Activated B cell treated with CpG ODN at 0.5 μM for 24 hours (primary cell): Measurements from ENCODE around the gene TM2D3. TPM values are rescaled to one million over a fixed set of nuclear protein-coding genes. Genes with fewer than 3 reads are reported as not detected.
A peak's percentile ranks its signal among the peaks of the same experiment; 100 is the strongest.

Source experiments
- ATAC-seq: fragments of 200-7000 bp; cut with Tn5 transposase; one replicate; pipeline ENCODE4 v1.10.0; 2021; ENCODE audit warnings: low read depth, mild to moderate bottlenecking, moderate library complexity
- CTCF ChIA-PET: fragments of 350-600 bp; sonication (Branson Sonifier 250); formaldehyde crosslinking; loops from one replicate; lab custom pipeline; 2021; ENCODE audit warnings: antibody characterized with exemption; lab: Charles Lee
- POLR2A ChIA-PET: fragments of 350-600 bp; sonication (Branson Sonifier 250); formaldehyde crosslinking; loops from one replicate; lab custom pipeline; 2021; ENCODE audit warnings: antibody characterized with exemption; lab: Charles Lee
- DNase-seq: peaks from one replicate; pipeline ENCODE4 v3.0.0; 2022
- H3K27ac Mint-ChIP-seq: one replicate; pipeline ENCODE4 v1.8.0; 2020; ENCODE audit warnings: mixed read lengths
- H3K27me3 Mint-ChIP-seq: one replicate; pipeline ENCODE4 v1.8.0; 2021; ENCODE audit warnings: mixed read lengths
- H3K36me3 Mint-ChIP-seq: one replicate; pipeline ENCODE4 v1.8.0; 2021; ENCODE audit warnings: low read depth, mixed read lengths
- H3K4me1 Mint-ChIP-seq: one replicate; pipeline ENCODE4 v1.8.0; 2021; ENCODE audit warnings: mixed read lengths
- H3K4me3 Mint-ChIP-seq: one replicate; pipeline ENCODE4 v1.8.0; 2020; ENCODE audit warnings: mild to moderate bottlenecking, mixed read lengths
- H3K9me3 Mint-ChIP-seq: one replicate; pipeline ENCODE4 v1.8.0; 2020; ENCODE audit warnings: mixed read lengths
- intact Hi-C: fragments of 100-400 bp; cut with micrococcal nuclease; formaldehyde crosslinking; loops from one replicate; pipeline ENCODE4 v1.15.1; 2024
- total RNA-seq: library from RNA; stranded (reverse); gene quantifications from 2 replicates; pipeline ENCODE4 v1.2.3, GENCODE V29; 2022
- TF ChIP-seq, protein P1 (sequence below): fragments of 200-600 bp; IDR thresholded peaks from one replicate; pipeline ENCODE4 v1.8.0; 2022; ENCODE audit warnings: antibody characterized with exemption, mild to moderate bottlenecking

TM2D3 gene, protein sequence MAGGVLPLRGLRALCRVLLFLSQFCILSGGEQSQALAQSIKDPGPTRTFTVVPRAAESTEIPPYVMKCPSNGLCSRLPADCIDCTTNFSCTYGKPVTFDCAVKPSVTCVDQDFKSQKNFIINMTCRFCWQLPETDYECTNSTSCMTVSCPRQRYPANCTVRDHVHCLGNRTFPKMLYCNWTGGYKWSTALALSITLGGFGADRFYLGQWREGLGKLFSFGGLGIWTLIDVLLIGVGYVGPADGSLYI
- 45.8 and 49.9 TPM in 2 replicates for total RNA-seq

DNA sequence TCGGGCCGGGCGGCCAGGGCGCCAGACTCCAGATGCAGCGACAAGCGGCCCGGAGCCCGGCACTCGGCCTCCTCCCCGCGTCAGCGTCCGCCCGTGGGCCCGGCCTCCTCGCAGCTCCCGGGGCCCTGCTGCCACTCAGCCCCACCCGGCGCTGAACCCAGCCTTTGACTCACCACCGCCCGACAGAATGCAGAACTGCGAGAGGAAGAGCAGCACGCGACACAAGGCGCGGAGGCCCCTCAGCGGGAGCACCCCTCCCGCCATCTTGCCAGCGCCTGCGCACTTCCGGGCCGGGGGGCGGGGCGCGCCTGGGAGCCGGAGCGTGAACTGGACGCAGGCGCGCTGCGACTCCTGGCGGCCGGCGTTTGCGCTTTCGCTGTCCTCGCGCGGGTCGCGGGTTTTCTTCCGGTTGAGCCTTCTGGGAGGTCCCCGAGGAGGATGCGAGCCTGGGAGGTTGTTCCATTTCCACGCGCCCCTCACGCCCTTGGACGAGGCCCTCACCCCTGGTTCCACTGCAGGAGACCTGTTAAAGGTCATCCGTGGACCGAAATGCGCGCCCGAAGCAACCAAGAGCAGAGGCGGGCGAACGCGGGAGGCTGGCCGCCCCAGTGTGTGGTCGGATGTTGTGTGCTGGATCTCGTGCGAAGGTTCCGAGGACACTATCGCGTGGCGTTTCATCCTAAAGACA is at the start of gene TM2D3:
Gene TM2D3 (minus strand): TSS at position 284 of the 688 bp plus-strand sequence. CDS start 20 bp downstream, at position 264.
- TF ChIP-seq, protein P1, sequence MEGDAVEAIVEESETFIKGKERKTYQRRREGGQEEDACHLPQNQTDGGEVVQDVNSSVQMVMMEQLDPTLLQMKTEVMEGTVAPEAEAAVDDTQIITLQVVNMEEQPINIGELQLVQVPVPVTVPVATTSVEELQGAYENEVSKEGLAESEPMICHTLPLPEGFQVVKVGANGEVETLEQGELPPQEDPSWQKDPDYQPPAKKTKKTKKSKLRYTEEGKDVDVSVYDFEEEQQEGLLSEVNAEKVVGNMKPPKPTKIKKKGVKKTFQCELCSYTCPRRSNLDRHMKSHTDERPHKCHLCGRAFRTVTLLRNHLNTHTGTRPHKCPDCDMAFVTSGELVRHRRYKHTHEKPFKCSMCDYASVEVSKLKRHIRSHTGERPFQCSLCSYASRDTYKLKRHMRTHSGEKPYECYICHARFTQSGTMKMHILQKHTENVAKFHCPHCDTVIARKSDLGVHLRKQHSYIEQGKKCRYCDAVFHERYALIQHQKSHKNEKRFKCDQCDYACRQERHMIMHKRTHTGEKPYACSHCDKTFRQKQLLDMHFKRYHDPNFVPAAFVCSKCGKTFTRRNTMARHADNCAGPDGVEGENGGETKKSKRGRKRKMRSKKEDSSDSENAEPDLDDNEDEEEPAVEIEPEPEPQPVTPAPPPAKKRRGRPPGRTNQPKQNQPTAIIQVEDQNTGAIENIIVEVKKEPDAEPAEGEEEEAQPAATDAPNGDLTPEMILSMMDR = no peak
- ChIA-PET POLR2A (interaction anchor here (0.7 to 4.3 kb wide), 6 partner anchors 11 to 400 kb away, joined by 3 to 29 read pairs (median 6); partner anchors contain the start of genes CHSY1, SNRPA1 and TARS3), CTCF (interaction anchor here (1.0 kb wide), 1 partner anchor 10 kb away, joined by 4 read pairs; no protein-coding TSS in a partner anchor)
- no peaks in the 10 kb centered on the region for H3K9me3 Mint-ChIP-seq
- no peaks in the 10 kb centered on the region for H3K27me3 Mint-ChIP-seq
- peak within 1 kb of the TSS; percentile 95 for H3K27ac Mint-ChIP-seq
- ATAC-seq (peak; percentile 87), DNase-seq (peak; percentile 99)
- peak within 1 kb of the TSS; percentile 92 for H3K4me3 Mint-ChIP-seq
- peaks cover 46% of the 10 kb centered on the region for H3K4me1 Mint-ChIP-seq
- intact Hi-C loops = loop anchor here (1.0 to 5.0 kb wide), 6 partner anchors 72 to 1050 kb away; partner anchors contain the start of genes ASB7, CHSY1, LINS1 and LRRK1
- peaks cover 22% of the 10 kb centered on the region for H3K36me3 Mint-ChIP-seq

DNA sequence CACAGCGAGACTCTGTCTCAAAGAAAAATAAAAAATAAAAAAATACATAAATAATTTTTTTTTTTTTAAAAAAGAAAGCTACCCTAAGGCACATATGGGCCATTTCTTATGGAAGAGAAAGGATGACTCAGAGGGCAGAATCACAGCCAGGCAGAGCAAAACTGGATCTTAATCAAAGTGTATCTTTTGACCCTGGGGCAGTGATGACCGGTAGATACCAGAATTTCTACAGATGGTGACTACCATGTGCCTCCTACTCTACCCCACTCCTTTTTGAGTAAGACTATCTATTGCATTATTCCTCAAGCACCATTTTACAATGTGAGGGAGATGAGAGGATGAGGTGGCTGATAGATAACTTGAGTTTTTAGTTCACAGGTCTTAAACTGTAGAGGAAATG is 46.1 kb upstream of the TM2D3 start:
- no peaks in the 10 kb centered on the region for H3K27me3 Mint-ChIP-seq
- peaks cover 35% of the 10 kb centered on the region for H3K4me1 Mint-ChIP-seq
- intact Hi-C loops = no loop called here
- DNase-seq (no peak), ATAC-seq (no peak)
- H3K27ac Mint-ChIP-seq = no peak overlapping the region
- TF ChIP-seq, protein P1 = no peak
- H3K9me3 Mint-ChIP-seq = no peaks in the 10 kb centered on the region
- POLR2A ChIA-PET = no interaction called here
- CTCF ChIA-PET = interaction anchor here (0.6 kb wide), 1 partner anchor 19 kb away, joined by 3 read pairs; no protein-coding TSS in a partner anchor
- H3K36me3 Mint-ChIP-seq = peaks cover 84% of the 10 kb centered on the region
- no peak overlapping the region for H3K4me3 Mint-ChIP-seq

DNA sequence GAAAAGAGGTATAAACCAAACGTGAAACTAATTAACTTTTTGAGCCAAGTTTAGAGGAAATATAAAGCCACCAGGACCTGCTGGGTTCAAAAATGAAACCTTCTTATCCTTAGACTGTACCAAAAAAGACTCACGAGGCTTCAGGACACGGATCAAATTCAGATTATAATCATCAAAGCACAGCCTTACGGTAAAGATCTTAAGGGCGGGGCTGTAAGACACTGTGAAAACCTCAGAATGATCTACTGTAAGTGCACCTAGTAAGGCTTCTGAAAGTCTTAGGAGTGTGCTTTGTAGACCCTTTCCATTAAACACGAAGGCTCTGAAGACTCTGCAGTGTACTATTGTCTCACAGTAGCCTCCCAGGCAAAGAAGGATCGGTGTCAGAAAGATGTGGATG is 45.3 kb upstream of the TM2D3 start:
- Mint-ChIP-seq H3K27me3 (no peaks in the 10 kb centered on the region), H3K27ac (no peak overlapping the region), H3K4me3 (no peak overlapping the region), H3K4me1 (peaks cover 38% of the 10 kb centered on the region), H3K9me3 (no peaks in the 10 kb centered on the region), H3K36me3 (peaks cover 86% of the 10 kb centered on the region)
- ATAC-seq = no peak
- no peak for DNase-seq
- POLR2A ChIA-PET = no interaction called here
- intact Hi-C loops = no loop called here
- TF ChIP-seq, protein P1 = no peak
- CTCF ChIA-PET = interaction anchor here (0.6 kb wide), 1 partner anchor 18 kb away, joined by 3 read pairs; no protein-coding TSS in a partner anchor

DNA sequence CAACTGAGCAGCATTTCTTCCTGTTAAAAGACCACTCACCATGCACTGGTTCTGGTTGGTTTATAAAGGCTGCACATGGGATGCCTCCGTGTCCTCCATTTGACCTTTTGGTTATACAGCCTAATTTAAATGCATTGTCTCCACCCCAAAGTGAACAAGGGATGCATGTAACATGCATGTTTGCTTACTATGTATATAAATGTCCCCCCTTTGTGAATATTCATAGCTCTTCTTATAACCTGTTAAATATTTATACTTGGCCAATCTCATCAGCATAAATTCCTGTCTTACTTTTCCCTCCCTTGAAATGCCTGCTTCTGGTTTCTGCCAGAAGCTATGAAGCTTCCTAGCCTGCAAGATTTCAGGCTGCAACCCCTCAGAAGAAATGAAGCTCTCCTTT is 44.6 kb upstream of the TM2D3 start:
- H3K4me3 Mint-ChIP-seq = no peak overlapping the region
- intact Hi-C loops = no loop called here
- ATAC-seq (no peak), DNase-seq (no peak)
- POLR2A ChIA-PET = no interaction called here
- peaks cover 82% of the 10 kb centered on the region for H3K36me3 Mint-ChIP-seq
- H3K9me3 Mint-ChIP-seq = no peaks in the 10 kb centered on the region
- no peaks in the 10 kb centered on the region for H3K27me3 Mint-ChIP-seq
- CTCF ChIA-PET = no interaction called here
- peaks cover 31% of the 10 kb centered on the region for H3K4me1 Mint-ChIP-seq
- no peak overlapping the region for H3K27ac Mint-ChIP-seq
- TF ChIP-seq, protein P1 = no peak

DNA sequence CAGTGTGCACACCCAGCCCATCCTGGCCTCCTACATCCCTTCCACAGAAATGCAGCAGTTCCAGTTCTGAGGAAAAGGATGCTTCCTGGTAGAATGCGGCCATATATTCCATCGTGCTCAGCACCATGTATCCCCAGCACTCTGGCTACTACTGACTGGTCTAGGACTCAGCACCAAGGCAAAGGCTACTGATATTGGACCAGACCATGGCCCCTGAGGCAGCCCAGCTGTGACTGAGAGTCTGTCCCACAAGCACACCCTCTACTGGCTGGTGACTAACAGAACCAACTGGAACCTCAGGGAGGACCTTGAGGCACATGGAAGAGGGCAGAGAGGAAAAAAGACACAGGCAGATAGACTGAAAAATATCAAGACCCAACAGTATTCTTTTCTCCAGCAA is 42.1 kb upstream of the TM2D3 start:
- no peak for ATAC-seq
- TF ChIP-seq, protein P1 = no peak
- H3K27me3 Mint-ChIP-seq = no peaks in the 10 kb centered on the region
- ChIA-PET POLR2A (no interaction called here), CTCF (no interaction called here)
- intact Hi-C loops = no loop called here
- no peaks in the 10 kb centered on the region for H3K9me3 Mint-ChIP-seq
- H3K27ac Mint-ChIP-seq = no peak overlapping the region
- H3K4me3 Mint-ChIP-seq = no peak overlapping the region
- H3K4me1 Mint-ChIP-seq = peaks cover 22% of the 10 kb centered on the region
- peaks cover 71% of the 10 kb centered on the region for H3K36me3 Mint-ChIP-seq
- no peak for DNase-seq
